ENCODE measurements around the gene NAA10.
A peak's percentile ranks its signal among the peaks of the same experiment; 100 is the strongest.

NAA10 gene

DNA sequence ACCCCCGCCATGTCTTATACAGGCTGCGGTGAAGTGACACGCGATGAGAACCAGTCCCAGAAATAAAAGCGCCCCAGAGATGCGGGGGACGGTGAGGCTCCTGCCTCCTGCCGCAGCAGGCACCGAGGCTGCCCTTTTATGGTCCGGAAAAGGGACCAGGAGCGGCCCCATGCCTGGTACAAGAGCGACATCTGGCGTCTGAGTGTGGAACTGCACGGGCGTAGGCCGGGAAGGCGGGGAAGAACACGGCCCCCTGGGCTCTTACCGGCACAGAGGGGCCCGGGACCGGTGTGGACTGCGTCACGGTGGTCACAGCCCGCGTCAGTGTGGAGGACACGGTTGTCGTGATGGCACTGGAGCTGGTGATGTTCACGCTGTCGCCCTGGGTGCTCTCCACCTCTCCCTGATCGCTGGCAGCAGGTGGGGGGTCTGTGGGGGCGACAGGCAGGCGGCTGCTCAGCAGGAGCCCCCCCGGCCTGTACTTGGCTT is 18.5 kb upstream of the NAA10 start:
- TF ChIP-seq, protein P1, sequence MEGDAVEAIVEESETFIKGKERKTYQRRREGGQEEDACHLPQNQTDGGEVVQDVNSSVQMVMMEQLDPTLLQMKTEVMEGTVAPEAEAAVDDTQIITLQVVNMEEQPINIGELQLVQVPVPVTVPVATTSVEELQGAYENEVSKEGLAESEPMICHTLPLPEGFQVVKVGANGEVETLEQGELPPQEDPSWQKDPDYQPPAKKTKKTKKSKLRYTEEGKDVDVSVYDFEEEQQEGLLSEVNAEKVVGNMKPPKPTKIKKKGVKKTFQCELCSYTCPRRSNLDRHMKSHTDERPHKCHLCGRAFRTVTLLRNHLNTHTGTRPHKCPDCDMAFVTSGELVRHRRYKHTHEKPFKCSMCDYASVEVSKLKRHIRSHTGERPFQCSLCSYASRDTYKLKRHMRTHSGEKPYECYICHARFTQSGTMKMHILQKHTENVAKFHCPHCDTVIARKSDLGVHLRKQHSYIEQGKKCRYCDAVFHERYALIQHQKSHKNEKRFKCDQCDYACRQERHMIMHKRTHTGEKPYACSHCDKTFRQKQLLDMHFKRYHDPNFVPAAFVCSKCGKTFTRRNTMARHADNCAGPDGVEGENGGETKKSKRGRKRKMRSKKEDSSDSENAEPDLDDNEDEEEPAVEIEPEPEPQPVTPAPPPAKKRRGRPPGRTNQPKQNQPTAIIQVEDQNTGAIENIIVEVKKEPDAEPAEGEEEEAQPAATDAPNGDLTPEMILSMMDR (conservative IDR thresholded peaks at IDR 0.05; ENCODE audit: low read length) = peak; percentile 74
- H3K4me3 ChIP-seq (ENCODE audit: low read length) = no peak overlapping the region
- DNase-seq (ENCODE audit: low read depth) = peak; percentile 46

DNA sequence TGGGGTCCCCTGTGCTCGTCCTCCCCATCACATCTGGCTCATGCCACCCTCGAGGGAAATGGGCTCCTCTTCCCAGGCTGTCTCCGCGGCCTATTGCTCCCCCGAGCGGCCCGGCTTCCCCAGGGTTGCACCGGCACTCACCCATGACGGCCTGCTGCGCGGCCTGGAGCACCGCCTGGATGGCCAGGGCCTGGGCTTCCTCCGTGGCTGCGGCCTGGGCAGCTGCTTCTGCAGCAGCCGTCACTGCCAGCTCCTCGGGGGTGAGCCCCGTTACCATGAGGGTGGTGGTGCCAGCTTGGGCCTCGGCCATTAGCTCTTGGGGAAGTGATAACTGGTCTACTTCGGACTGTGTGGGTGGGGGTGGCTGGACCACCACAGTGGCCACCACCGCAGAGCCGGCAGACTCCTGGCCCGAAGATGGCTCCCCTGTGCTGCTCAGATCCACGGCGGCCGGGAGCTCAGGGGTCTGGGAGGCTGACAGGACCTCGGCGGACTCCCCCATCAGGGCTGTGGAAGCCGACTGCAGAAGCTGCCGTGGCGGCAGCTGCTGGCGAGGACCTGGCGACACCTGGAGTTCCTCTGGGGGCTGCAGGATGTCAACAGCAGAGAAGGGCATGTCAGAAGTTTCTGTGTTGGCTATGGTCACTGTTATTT is 17.7 kb upstream of the NAA10 start:
- TF ChIP-seq, protein P1 (conservative IDR thresholded peaks at IDR 0.05; ENCODE audit: low read length) = no peak
- no peak overlapping the region for H3K4me3 ChIP-seq (ENCODE audit: low read length)

DNA sequence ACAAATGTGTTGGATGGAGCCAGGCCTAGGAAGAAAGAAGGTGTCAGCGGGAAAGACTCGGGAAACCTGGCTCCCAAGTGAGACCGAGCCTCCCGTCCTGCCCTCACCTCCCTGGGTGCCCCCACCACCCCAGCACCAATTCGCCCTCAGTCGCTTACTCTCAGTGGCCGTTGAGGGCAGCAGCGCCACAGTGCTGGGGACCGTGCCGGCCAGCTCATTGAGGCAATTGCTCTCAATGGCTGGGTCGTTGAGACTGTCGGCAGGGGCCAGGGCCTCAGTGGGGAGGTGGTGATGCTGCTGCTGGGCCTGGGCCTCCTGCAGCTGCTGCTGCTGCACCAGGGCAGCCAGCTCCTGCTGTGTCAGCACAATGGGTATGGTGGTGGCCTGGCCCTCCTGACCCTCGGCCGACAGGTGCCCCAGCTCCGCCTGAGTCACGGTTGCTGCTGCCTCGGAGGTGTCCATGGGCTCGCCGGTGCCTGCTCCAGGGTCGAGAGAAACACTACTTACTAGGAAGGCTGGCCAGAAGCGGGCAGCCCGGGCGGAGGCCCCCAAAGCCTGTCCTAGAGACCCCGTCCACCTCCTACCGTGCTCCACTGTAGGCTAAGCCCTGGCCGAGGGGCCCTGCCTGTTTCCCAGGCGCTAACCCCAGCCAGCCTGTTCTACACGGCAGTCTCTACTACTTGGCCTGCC is 17.0 kb upstream of the NAA10 start:
- TF ChIP-seq, protein P1 (conservative IDR thresholded peaks at IDR 0.05; ENCODE audit: low read length) = no peak
- no peak for DNase-seq (ENCODE audit: low read depth)
- no peak overlapping the region for H3K4me3 ChIP-seq (ENCODE audit: low read length)

More for the DNA sequence above, 17.7 kb upstream of the NAA10 start:
- DNase-seq (ENCODE audit: low read depth) = no peak

DNA sequence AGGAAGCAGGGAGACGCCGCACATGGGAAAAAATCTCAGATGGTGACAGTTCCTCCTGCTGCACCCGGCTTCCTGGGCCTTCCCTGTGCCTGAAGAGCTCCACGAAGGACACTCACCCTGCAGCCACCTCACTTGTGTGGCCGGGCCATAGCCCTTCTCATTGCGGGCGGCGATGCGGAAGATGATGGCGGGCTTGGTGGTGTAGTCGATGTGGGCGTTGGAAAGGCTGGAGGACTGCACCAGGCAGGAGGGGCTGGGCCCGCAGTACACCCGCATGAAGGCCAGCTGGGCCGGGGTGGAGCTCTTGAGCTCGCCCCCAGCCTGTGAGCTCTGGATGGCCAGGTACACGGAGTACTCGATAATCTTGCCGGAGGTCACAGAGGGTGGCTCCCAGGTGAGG is 15.3 kb upstream of the NAA10 start:
- no peak overlapping the region for H3K4me3 ChIP-seq (ENCODE audit: low read length)
- TF ChIP-seq, protein P1 (conservative IDR thresholded peaks at IDR 0.05; ENCODE audit: low read length) = no peak
- no peak for DNase-seq (ENCODE audit: low read depth)

DNA sequence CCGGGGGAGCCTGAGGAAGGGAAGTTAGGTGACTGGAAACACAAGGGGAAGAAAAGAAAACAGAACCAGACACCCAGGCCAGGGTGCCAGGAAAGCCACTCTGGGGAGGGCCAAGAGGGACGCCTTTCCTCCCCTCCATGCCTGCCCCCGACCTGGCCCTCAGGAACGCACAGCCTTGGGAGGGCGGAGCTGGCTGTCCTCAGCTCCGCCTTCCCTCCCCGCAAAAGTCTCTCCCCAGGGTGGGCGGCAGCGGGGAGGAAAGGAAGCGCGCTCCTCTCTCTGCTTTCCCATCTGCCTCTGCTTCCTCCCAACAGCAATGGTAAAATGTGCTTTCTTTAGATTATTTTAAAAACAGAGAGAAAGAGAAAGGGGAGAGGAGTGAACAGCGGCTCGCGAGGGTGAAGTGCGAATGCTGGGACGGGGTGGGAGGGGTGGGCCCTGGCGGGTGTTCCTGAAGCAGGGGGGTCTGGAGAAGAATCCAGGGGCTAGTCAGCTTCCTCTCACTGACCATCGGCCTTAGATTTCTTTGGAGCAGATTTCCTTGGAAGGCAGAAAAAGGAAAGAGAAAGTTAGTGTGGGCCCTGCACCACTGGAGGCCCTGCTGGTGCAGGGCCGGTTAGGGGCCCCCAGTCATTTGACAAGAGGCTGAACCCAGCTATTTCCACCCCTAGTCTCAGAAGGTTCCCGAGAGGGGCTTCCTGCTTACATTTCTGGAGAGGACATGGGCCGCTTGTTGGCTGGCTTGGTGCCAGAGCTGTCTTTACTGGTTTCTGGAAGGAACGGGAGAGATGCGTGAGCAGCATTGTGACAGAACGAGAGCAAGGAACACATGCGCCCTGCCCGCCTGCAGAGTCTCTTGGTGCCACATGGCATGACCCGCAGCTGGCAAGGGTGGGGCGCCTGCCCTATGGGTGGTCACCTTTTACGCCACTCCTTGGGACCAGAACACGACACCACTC is 14.3 kb upstream of the NAA10 start:
- TF ChIP-seq, protein P1 (conservative IDR thresholded peaks at IDR 0.05; ENCODE audit: low read length) = no peak
- no peak for DNase-seq (ENCODE audit: low read depth)
- no peak overlapping the region for H3K4me3 ChIP-seq (ENCODE audit: low read length)

DNA sequence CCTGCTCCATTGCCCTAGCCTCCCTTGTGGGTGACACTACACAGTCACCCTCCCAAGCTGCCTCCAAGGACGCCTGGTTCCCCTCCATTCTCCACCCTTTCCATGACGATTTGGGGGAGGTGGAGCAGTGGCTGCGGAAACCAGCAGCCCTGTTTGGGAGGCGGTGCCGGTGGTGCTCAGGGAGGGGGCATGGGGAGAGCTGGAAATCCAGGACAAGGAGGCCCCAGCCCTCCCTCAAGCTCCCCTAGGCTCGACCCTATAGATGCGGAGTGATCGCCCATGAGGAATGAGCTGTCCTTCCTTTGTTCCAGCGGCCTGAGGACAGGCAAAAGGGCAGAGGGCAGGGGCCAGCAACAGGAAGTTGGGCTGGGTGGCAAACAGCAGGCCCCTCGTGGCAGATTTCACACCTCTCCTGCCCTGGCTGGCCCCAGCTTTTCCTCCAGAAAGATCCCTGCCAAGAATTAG is 13.2 kb upstream of the NAA10 start:
- H3K4me3 ChIP-seq (ENCODE audit: low read length) = no peak overlapping the region
- no peak for DNase-seq (ENCODE audit: low read depth)
- TF ChIP-seq, protein P1 (conservative IDR thresholded peaks at IDR 0.05; ENCODE audit: low read length) = no peak

All from AG10803 (cell line).